Breast epithelium (tissue), 3 donors: Measurements from ENCODE around the gene LAMTOR2.

ENCODE experiments used
- CTCF ChIP-seq, 3 donors: fragments of 450-650 bp; IDR thresholded peaks; one replicate each; pipeline ENCODE4 v1.5.1; 2016 to 2017; ENCODE audit warnings: antibody characterized with exemption in 3 of 3, mild to moderate bottlenecking in 3 of 3, moderate library complexity in 3 of 3
- POLR2A ChIP-seq: fragments of 450-650 bp; IDR thresholded peaks from one replicate; pipeline ENCODE4 v1.6.1; 2016; ENCODE audit warnings: antibody characterized with exemption, mild to moderate bottlenecking, moderate library complexity
- POLR2AphosphoS5 ChIP-seq, 3 donors: sonication (generic); formaldehyde crosslinking; IDR thresholded peaks; one replicate each; pipeline ENCODE4 v1.6.1; 2017; ENCODE audit warnings: antibody characterized with exemption in 3 of 3

DNA sequence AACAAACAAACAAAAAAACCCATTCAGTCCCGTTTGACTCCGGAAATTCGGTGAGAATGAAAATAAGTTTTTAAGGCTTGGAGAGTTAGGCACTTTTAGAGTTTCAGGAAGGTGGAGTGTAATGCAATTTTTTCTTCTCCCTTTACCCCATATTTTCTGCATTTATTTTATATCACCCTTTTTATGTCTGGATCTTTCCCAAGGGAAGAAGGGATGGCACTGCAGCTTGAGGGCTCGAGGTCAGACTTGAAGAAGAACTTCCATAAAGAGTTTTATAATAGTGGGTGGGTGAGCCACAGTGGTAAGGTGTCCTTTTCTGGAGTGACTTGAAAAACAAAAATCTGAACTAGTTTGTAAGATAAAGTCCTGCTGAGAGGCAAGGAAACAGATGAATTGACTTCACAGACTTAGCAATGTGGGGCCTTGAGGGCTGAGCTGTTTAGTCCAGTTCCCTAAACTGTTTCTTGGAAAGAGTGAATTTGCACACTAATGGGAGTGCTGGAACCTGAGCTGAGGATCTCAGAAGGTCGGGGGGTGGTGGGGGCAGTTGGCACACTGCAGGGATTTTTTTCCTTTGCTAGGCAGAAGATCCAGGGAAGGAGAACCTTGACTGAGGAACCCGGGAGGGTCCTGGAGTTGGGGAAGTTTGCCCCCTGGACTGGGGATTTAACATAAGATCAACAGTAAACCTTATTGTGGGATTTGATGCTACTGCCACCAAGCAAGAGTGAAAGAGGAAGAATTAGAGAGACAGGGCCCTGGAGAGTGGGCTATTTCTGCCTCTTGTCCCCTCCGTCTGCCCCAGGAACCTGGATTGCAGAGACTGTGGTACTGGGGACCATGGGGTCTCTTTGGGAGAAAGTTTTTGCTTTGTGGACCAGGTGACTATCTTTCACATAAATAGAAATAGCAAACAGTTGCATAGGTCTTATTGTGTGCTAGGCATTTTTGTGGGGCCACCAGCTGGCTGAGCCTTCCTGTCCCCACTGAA, 29.5 kb downstream of the LAMTOR2 start:
- no peak for TF ChIP-seq POLR2A
- no peak for TF ChIP-seq POLR2AphosphoS5 (IDR thresholded peaks at IDR 0.05)
- TF ChIP-seq CTCF (IDR thresholded peaks at IDR 0.05) = no peak
